Measurements from ENCODE around the gene LEF1. TPM values are rescaled to one million over a fixed set of nuclear protein-coding genes. Genes with fewer than 3 reads are reported as not detected.

LEF1 gene
- total and polyA plus RNA-seq, 2 experiments from 2014 or later = 0.50 to 0.73 TPM

- Histone ChIP-seq H3K79me2 (replicated peaks; ENCODE audit: insufficient read depth) (no peaks in the 10 kb centered on the region), H3K4me3 (no peak overlapping the region), H3K27ac (ENCODE audit: low read depth) (no peak overlapping the region), H4K20me1 (replicated peaks; ENCODE audit: insufficient read depth) (no peaks in the 10 kb centered on the region), H3F3A (replicated peaks; ENCODE audit: low read depth) (no peaks in the 10 kb centered on the region), H3K9me2 (ENCODE audit: insufficient read depth) (no peaks in the 10 kb centered on the region), H3K36me3 (ENCODE audit: insufficient read depth) (no peaks in the 10 kb centered on the region), H2AFZ (no peak overlapping the region), H3K27me3 (ENCODE audit: insufficient read depth) (no peaks in the 10 kb centered on the region), H3K4me2 (no peak overlapping the region), H3K4me1 (ENCODE audit: insufficient read depth) (no peaks in the 10 kb centered on the region)
- Mint-ChIP-seq H3K36me3 (ENCODE audit: low read depth) (no peaks in the 10 kb centered on the region), H3K27ac (no peak overlapping the region), H3K4me3 (no peak overlapping the region), H3K27me3 (ENCODE audit: insufficient read depth, low read depth, poor library complexity) (no peaks in the 10 kb centered on the region), H3K4me1 (peaks cover 9% of the 10 kb centered on the region; the same call in 2 of the 3 replicates), H3K9me3 (no peaks in the 10 kb centered on the region)
- DNase-seq (ENCODE audit: low spot score) (peak; percentile 64), ATAC-seq (peak; percentile 80)
- TF ChIP-seq CTCF (conservative IDR thresholded peaks at IDR 0.05; ENCODE audit: low read depth in 2 of 2) (peak; percentile 61 to 68), REST (IDR thresholded peaks at IDR 0.05; ENCODE audit: unreplicated experiment) (no peak)
Measured at GRCh38 chr4:108060164-108060563, 108.6 kb downstream of the LEF1 start.

- Mint-ChIP-seq H3K27ac (no peak overlapping the region), H3K4me3 (no peak overlapping the region), H3K36me3 (ENCODE audit: low read depth) (no peaks in the 10 kb centered on the region), H3K9me3 (no peaks in the 10 kb centered on the region), H3K4me1 (peaks cover 9% of the 10 kb centered on the region; the same call in 2 of the 3 replicates), H3K27me3 (ENCODE audit: insufficient read depth, low read depth, poor library complexity) (no peaks in the 10 kb centered on the region)
- DNase-seq (ENCODE audit: low spot score) = no peak
- TF ChIP-seq EZH2phosphoT487 (IDR thresholded peaks at IDR 0.05; ENCODE audit: unreplicated experiment) (no peak), POLR2AphosphoS5 (IDR thresholded peaks at IDR 0.05; ENCODE audit: low read depth) (no peak)
- no peak overlapping the region for H3K4me2 ChIP-seq
- no peaks in the 10 kb centered on the region for H3F3A ChIP-seq (replicated peaks; ENCODE audit: low read depth)
- H3K4me3 ChIP-seq = no peak overlapping the region
- H3K9me2 ChIP-seq (ENCODE audit: insufficient read depth) = no peaks in the 10 kb centered on the region
- no peaks in the 10 kb centered on the region for H3K4me1 ChIP-seq (ENCODE audit: insufficient read depth)
- H3K27ac ChIP-seq (ENCODE audit: low read depth) = no peak overlapping the region
- no peak for ATAC-seq
- no peak overlapping the region for H2AFZ ChIP-seq
- H3K36me3 ChIP-seq (ENCODE audit: insufficient read depth) = no peaks in the 10 kb centered on the region
- H3K27me3 ChIP-seq (ENCODE audit: insufficient read depth) = no peaks in the 10 kb centered on the region
- H3K79me2 ChIP-seq (replicated peaks; ENCODE audit: insufficient read depth) = no peaks in the 10 kb centered on the region
- H4K20me1 ChIP-seq (replicated peaks; ENCODE audit: insufficient read depth) = no peaks in the 10 kb centered on the region
Measured at GRCh38 chr4:108058685-108059440, 109.9 kb downstream of the LEF1 start.

All from GM23338 (cell line).